GM23338 (cell line): ENCODE measurements around the gene SPTB. TPM values are rescaled to one million over a fixed set of nuclear protein-coding genes. Genes with fewer than 3 reads are reported as not detected.

Experiments used
- ATAC-seq: fragments of 200-7000 bp; cut with Tn5 transposase; 3 replicates; pipeline ENCODE4 v1.9.1; 2020
- DNase-seq: peaks from one replicate; pipeline ENCODE4 v3.0.0-alpha.2; 2015; ENCODE audit warnings: low spot score
- H2AFZ ChIP-seq: fragments of 200-600 bp; sonication (generic); 2 replicates; pipeline ENCODE4 v1.8.0; 2016; ENCODE audit warnings: antibody characterized with exemption, mild to moderate bottlenecking, moderate library complexity
- H3F3A ChIP-seq: fragments of 200-600 bp; sonication (generic); replicated peaks from 2 replicates; pipeline ENCODE4 v1.8.0; 2017; ENCODE audit warnings: antibody characterized with exemption, mixed run types, low read depth
- H3K27ac ChIP-seq: fragments of 200-600 bp; sonication (generic); 2 replicates; pipeline ENCODE4 v1.6.1; 2016; ENCODE audit warnings: low read depth
- H3K27me3 ChIP-seq: fragments of 200-600 bp; sonication (generic); 2 replicates; pipeline ENCODE4 v1.8.0; 2016; ENCODE audit warnings: mild to moderate bottlenecking, mixed run types, moderate library complexity; ENCODE audit not compliant: insufficient read depth
- H3K36me3 ChIP-seq: fragments of 200-600 bp; sonication (generic); 2 replicates; pipeline ENCODE4 v1.8.0; 2016; ENCODE audit warnings: mild to moderate bottlenecking; ENCODE audit not compliant: insufficient read depth
- H3K4me1 ChIP-seq: fragments of 200-600 bp; sonication (generic); 2 replicates; pipeline ENCODE4 v1.8.0; 2016; ENCODE audit warnings: mild to moderate bottlenecking, moderate library complexity; ENCODE audit not compliant: insufficient read depth
- H3K4me2 ChIP-seq: fragments of 200-600 bp; sonication (generic); 2 replicates; pipeline ENCODE4 v1.7.1; 2017; ENCODE audit warnings: mixed run types
- H3K4me3 ChIP-seq: fragments of 200-600 bp; sonication (generic); 2 replicates; pipeline ENCODE4 v1.6.1; 2016; ENCODE audit warnings: mixed run types
- H3K79me2 ChIP-seq: fragments of 200-600 bp; sonication (generic); replicated peaks from 2 replicates; pipeline ENCODE4 v1.8.0; 2017; ENCODE audit warnings: mild to moderate bottlenecking; ENCODE audit not compliant: insufficient read depth
- H3K9me2 ChIP-seq: fragments of 200-600 bp; sonication (generic); 2 replicates; pipeline ENCODE4 v1.8.0; 2017; ENCODE audit not compliant: insufficient read depth
- H4K20me1 ChIP-seq: fragments of 200-600 bp; sonication (generic); replicated peaks from 2 replicates; pipeline ENCODE4 v1.8.0; 2017; ENCODE audit warnings: mild to moderate bottlenecking; ENCODE audit not compliant: insufficient read depth
- H3K27ac Mint-ChIP-seq: 2 replicates; pipeline ENCODE4 v1.8.0; 2020; ENCODE audit warnings: inconsistent platforms, mild to moderate bottlenecking, moderate library complexity, mixed read lengths
- H3K27me3 Mint-ChIP-seq: 3 replicates; pipeline ENCODE4 v1.8.0; 2022; ENCODE audit warnings: low read depth, mild to moderate bottlenecking, moderate library complexity, mixed read lengths, inconsistent platforms; ENCODE audit not compliant: insufficient read depth, poor library complexity
- H3K36me3 Mint-ChIP-seq: 3 replicates; pipeline ENCODE4 v1.8.0; 2021; ENCODE audit warnings: low read depth, mild to moderate bottlenecking, inconsistent platforms, moderate library complexity, mixed read lengths
- H3K4me1 Mint-ChIP-seq: 3 replicates; pipeline ENCODE4 v1.8.0; 2020; ENCODE audit warnings: mild to moderate bottlenecking, inconsistent platforms, mixed read lengths
- H3K4me3 Mint-ChIP-seq: 3 replicates; pipeline ENCODE4 v1.8.0; 2021; ENCODE audit warnings: moderate library complexity, mild to moderate bottlenecking, inconsistent platforms, mixed read lengths
- H3K9me3 Mint-ChIP-seq: 3 replicates; pipeline ENCODE4 v1.8.0; 2020; ENCODE audit warnings: moderate library complexity, mild to moderate bottlenecking, inconsistent platforms, mixed read lengths
- CREB1 ChIP-seq: fragments of 250-450 bp; sonication (Bioruptor Pico); IDR thresholded peaks from 2 replicates; pipeline ENCODE4 v1.5.0; 2020; ENCODE audit warnings: low read depth, mild to moderate bottlenecking, moderate library complexity
- EZH2 ChIP-seq: fragments of 200-600 bp; sonication (generic); IDR thresholded peaks from one replicate; pipeline ENCODE4 v1.8.0; 2017; ENCODE audit warnings: antibody characterized with exemption, mild to moderate bottlenecking, low read depth; ENCODE audit not compliant: unreplicated experiment
- EZH2phosphoT487 ChIP-seq: fragments of 200-600 bp; sonication (generic); IDR thresholded peaks from one replicate; pipeline ENCODE4 v1.8.1; 2018; ENCODE audit warnings: antibody characterized with exemption; ENCODE audit not compliant: unreplicated experiment
- JUNB ChIP-seq: IDR thresholded peaks from one replicate; pipeline ENCODE4 v1.6.1; 2016; ENCODE audit warnings: antibody characterized with exemption; ENCODE audit not compliant: unreplicated experiment
- NANOG ChIP-seq: IDR thresholded peaks from 2 replicates; pipeline ENCODE4 v1.6.1; 2016; ENCODE audit warnings: antibody characterized with exemption, borderline replicate concordance
- POLR2AphosphoS5 ChIP-seq: IDR thresholded peaks from 2 replicates; pipeline ENCODE4 v1.6.1; 2016; ENCODE audit warnings: antibody characterized with exemption, low read depth
- STAT1 ChIP-seq: IDR thresholded peaks from one replicate; pipeline ENCODE4 v1.6.1; 2016; ENCODE audit warnings: antibody characterized with exemption; ENCODE audit not compliant: unreplicated experiment
- ZNF114 ChIP-seq: fragments of 250-450 bp; sonication (Bioruptor Pico); IDR thresholded peaks from 2 replicates; pipeline ENCODE4 v1.5.0; 2020; ENCODE audit warnings: mild to moderate bottlenecking, moderate library complexity
- ZNF331 ChIP-seq: fragments of 250-450 bp; sonication (Bioruptor Pico); IDR thresholded peaks from 2 replicates; pipeline ENCODE4 v1.5.0; 2020; ENCODE audit warnings: low read depth, mild to moderate bottlenecking, moderate library complexity
- polyA plus RNA-seq: library from polyadenylated mRNA; unstranded; fragments of >200 nt; fragmentation: Nextera tagmentation; extraction: Ambion mirVana; gene quantifications from 2 replicates; pipeline ENCODE4 v1.2.1, GENCODE V29; 2016
- total RNA-seq: library from RNA; depleted of rRNA; stranded (reverse); fragments of >200 nt; shearing (Covaris generic); gene quantifications from 2 replicates; pipeline ENCODE4 v1.2.3, GENCODE V29; 2014
- TF ChIP-seq, protein P1 (sequence below): fragments of 250-450 bp; sonication (Bioruptor Pico); IDR thresholded peaks from 2 replicates; pipeline ENCODE4 v1.5.0; 2020; ENCODE audit warnings: mild to moderate bottlenecking, moderate library complexity
- TF ChIP-seq, protein P2 (sequence below): IDR thresholded peaks from 2 replicates; pipeline ENCODE4 v1.6.1; 2016; ENCODE audit warnings: antibody characterized with exemption
- TF ChIP-seq, protein P3 (sequence below): IDR thresholded peaks from one replicate; pipeline ENCODE4 v1.6.1; 2018; ENCODE audit warnings: antibody characterized with exemption; ENCODE audit not compliant: unreplicated experiment
- TF ChIP-seq, protein P4 (sequence below), 2 experiments: fragments of 200-600 bp in 1 of 2; sonication (generic) in 1 of 2; conservative IDR thresholded peaks; 2 replicates each; pipeline versions ENCODE4 v1.5.1 to v1.6.1; 2016 to 2017; ENCODE audit warnings: antibody characterized with exemption in 2 of 2, low read depth in 2 of 2, mild to moderate bottlenecking in 2 of 2, moderate library complexity in 1 of 2

SPTB gene
- total and polyA plus RNA-seq, 2 experiments from 2014 or later, result 1.1 to 1.9 TPM

DNA sequence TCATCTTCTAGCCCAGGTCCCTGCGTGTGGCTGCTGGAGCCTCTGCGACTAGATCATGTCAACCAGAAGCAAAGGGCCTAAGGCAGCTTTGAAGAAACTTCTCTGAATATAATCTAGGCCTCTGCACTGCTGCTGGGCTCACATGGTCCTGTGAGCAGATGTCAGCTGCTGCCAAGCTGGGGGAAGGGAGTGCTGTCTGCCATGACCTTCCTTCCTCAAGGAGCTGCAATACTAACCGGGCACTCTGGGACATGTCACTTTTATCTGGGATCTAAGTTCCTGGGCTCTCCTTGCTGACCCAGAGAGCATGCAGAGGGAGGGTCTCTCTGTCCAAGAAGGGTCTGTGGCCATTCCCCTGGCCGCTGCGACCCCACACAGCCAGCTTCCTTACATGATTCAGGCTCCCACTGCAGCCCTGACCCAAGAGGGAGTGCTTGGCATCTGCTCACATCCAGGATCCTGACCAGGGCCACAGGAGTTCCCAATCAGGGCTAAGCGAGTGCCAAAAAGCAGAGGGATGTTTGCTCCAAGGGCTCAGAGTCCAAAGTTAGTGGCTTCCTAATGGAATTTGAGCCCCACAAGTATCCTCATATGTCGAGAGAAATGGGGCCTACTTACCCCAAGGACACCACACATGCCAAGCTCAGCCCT lies 101.5 kb downstream of the SPTB start:
- DNase-seq (no peak), ATAC-seq (no peak)
- no peaks in the 10 kb centered on the region for H3F3A ChIP-seq
- Mint-ChIP-seq H3K27me3 (peaks cover 10% of the 10 kb centered on the region), H3K4me1 (peaks cover 5% of the 10 kb centered on the region; the same call in 2 of the 3 replicates), H3K36me3 (peaks cover 20% of the 10 kb centered on the region), H3K27ac (no peak overlapping the region), H3K4me3 (no peak overlapping the region), H3K9me3 (peaks cover 20% of the 10 kb centered on the region)
- H3K36me3 ChIP-seq, result no peaks in the 10 kb centered on the region
- H3K27me3 ChIP-seq, result no peaks in the 10 kb centered on the region
- H3K4me1 ChIP-seq, result no peaks in the 10 kb centered on the region
- no peak overlapping the region for H3K4me3 ChIP-seq
- H3K9me2 ChIP-seq, result no peaks in the 10 kb centered on the region
- H3K79me2 ChIP-seq, result no peaks in the 10 kb centered on the region
- no peak overlapping the region for H3K4me2 ChIP-seq
- no peaks in the 10 kb centered on the region for H4K20me1 ChIP-seq
- H2AFZ ChIP-seq, result no peak overlapping the region
- TF ChIP-seq ZNF114 (no peak), CREB1 (no peak), JUNB (no peak), POLR2AphosphoS5 (no peak), ZNF331 (CRISPR knock-in tag) (no peak), EZH2 (no peak), NANOG (no peak), EZH2phosphoT487 (no peak), STAT1 (no peak)
- TF ChIP-seq, protein P1, sequence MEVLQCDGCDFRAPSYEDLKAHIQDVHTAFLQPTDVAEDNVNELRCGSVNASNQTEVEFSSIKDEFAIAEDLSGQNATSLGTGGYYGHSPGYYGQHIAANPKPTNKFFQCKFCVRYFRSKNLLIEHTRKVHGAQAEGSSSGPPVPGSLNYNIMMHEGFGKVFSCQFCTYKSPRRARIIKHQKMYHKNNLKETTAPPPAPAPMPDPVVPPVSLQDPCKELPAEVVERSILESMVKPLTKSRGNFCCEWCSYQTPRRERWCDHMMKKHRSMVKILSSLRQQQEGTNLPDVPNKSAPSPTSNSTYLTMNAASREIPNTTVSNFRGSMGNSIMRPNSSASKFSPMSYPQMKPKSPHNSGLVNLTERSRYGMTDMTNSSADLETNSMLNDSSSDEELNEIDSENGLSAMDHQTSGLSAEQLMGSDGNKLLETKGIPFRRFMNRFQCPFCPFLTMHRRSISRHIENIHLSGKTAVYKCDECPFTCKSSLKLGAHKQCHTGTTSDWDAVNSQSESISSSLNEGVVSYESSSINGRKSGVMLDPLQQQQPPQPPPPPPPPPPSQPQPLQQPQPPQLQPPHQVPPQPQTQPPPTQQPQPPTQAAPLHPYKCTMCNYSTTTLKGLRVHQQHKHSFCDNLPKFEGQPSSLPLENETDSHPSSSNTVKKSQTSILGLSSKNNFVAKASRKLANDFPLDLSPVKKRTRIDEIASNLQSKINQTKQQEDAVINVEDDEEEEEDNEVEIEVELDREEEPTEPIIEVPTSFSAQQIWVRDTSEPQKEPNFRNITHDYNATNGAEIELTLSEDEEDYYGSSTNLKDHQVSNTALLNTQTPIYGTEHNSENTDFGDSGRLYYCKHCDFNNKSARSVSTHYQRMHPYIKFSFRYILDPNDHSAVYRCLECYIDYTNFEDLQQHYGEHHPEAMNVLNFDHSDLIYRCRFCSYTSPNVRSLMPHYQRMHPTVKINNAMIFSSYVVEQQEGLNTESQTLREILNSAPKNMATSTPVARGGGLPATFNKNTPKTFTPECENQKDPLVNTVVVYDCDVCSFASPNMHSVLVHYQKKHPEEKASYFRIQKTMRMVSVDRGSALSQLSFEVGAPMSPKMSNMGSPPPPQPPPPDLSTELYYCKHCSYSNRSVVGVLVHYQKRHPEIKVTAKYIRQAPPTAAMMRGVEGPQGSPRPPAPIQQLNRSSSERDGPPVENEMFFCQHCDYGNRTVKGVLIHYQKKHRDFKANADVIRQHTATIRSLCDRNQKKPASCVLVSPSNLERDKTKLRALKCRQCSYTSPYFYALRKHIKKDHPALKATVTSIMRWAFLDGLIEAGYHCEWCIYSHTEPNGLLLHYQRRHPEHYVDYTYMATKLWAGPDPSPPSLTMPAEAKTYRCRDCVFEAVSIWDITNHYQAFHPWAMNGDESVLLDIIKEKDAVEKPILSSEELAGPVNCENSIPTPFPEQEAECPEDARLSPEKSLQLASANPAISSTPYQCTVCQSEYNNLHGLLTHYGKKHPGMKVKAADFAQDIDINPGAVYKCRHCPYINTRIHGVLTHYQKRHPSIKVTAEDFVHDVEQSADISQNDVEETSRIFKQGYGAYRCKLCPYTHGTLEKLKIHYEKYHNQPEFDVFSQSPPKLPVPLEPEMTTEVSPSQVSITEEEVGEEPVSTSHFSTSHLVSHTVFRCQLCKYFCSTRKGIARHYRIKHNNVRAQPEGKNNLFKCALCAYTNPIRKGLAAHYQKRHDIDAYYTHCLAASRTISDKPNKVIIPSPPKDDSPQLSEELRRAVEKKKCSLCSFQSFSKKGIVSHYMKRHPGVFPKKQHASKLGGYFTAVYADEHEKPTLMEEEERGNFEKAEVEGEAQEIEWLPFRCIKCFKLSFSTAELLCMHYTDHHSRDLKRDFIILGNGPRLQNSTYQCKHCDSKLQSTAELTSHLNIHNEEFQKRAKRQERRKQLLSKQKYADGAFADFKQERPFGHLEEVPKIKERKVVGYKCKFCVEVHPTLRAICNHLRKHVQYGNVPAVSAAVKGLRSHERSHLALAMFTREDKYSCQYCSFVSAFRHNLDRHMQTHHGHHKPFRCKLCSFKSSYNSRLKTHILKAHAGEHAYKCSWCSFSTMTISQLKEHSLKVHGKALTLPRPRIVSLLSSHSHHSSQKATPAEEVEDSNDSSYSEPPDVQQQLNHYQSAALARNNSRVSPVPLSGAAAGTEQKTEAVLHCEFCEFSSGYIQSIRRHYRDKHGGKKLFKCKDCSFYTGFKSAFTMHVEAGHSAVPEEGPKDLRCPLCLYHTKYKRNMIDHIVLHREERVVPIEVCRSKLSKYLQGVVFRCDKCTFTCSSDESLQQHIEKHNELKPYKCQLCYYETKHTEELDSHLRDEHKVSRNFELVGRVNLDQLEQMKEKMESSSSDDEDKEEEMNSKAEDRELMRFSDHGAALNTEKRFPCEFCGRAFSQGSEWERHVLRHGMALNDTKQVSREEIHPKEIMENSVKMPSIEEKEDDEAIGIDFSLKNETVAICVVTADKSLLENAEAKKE (CRISPR knock-in tag), result no peak
- TF ChIP-seq, protein P2, sequence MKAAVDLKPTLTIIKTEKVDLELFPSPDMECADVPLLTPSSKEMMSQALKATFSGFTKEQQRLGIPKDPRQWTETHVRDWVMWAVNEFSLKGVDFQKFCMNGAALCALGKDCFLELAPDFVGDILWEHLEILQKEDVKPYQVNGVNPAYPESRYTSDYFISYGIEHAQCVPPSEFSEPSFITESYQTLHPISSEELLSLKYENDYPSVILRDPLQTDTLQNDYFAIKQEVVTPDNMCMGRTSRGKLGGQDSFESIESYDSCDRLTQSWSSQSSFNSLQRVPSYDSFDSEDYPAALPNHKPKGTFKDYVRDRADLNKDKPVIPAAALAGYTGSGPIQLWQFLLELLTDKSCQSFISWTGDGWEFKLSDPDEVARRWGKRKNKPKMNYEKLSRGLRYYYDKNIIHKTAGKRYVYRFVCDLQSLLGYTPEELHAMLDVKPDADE, result no peak
- TF ChIP-seq, protein P3, sequence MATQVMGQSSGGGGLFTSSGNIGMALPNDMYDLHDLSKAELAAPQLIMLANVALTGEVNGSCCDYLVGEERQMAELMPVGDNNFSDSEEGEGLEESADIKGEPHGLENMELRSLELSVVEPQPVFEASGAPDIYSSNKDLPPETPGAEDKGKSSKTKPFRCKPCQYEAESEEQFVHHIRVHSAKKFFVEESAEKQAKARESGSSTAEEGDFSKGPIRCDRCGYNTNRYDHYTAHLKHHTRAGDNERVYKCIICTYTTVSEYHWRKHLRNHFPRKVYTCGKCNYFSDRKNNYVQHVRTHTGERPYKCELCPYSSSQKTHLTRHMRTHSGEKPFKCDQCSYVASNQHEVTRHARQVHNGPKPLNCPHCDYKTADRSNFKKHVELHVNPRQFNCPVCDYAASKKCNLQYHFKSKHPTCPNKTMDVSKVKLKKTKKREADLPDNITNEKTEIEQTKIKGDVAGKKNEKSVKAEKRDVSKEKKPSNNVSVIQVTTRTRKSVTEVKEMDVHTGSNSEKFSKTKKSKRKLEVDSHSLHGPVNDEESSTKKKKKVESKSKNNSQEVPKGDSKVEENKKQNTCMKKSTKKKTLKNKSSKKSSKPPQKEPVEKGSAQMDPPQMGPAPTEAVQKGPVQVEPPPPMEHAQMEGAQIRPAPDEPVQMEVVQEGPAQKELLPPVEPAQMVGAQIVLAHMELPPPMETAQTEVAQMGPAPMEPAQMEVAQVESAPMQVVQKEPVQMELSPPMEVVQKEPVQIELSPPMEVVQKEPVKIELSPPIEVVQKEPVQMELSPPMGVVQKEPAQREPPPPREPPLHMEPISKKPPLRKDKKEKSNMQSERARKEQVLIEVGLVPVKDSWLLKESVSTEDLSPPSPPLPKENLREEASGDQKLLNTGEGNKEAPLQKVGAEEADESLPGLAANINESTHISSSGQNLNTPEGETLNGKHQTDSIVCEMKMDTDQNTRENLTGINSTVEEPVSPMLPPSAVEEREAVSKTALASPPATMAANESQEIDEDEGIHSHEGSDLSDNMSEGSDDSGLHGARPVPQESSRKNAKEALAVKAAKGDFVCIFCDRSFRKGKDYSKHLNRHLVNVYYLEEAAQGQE, result no peak
- TF ChIP-seq, protein P4, sequence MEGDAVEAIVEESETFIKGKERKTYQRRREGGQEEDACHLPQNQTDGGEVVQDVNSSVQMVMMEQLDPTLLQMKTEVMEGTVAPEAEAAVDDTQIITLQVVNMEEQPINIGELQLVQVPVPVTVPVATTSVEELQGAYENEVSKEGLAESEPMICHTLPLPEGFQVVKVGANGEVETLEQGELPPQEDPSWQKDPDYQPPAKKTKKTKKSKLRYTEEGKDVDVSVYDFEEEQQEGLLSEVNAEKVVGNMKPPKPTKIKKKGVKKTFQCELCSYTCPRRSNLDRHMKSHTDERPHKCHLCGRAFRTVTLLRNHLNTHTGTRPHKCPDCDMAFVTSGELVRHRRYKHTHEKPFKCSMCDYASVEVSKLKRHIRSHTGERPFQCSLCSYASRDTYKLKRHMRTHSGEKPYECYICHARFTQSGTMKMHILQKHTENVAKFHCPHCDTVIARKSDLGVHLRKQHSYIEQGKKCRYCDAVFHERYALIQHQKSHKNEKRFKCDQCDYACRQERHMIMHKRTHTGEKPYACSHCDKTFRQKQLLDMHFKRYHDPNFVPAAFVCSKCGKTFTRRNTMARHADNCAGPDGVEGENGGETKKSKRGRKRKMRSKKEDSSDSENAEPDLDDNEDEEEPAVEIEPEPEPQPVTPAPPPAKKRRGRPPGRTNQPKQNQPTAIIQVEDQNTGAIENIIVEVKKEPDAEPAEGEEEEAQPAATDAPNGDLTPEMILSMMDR (conservative IDR thresholded peaks at IDR 0.05; ENCODE audit: low read depth in 2 of 2), result no peak
- no peak overlapping the region for H3K27ac ChIP-seq
